Kidney (tissue), 14 donors: ENCODE data around the gene NENF. TPM values are rescaled to one million over a fixed set of nuclear protein-coding genes. Genes with fewer than 3 reads are reported as not detected.

Experiments used
- DNase-seq, 5 donors: peaks; one replicate each; pipeline ENCODE4 v3.0.0-alpha.2; 2013 to 2020
- FAIRE-seq: peaks from 2 replicates; lab custom pipeline; 2012; peaks lifted over from hg19 to GRCh38; lab: Jason Lieb, UNC
- H3K27ac ChIP-seq, 2 donors: one replicate each; pipeline ENCODE4 v1.7.0; 2013; ENCODE audit warnings: low read depth in 2 of 2, low read length in 2 of 2, inconsistent platforms in 1 of 2
- H3K27me3 ChIP-seq: one replicate; pipeline ENCODE4 v1.7.1; 2013; ENCODE audit warnings: low read length, inconsistent platforms; ENCODE audit not compliant: control insufficient read depth, insufficient read depth
- H3K36me3 ChIP-seq, 3 donors: one replicate each; pipeline versions ENCODE4 v1.7.0 to v1.7.1; 2013; ENCODE audit warnings: low read length in 3 of 3, control low read depth in 1 of 3, inconsistent platforms in 1 of 3; ENCODE audit not compliant: insufficient read depth in 3 of 3, control insufficient read depth in 2 of 3
- H3K4me1 ChIP-seq, 3 donors: one replicate each; pipeline versions ENCODE4 v1.7.0 to v1.7.1; 2013; ENCODE audit warnings: low read length in 3 of 3, inconsistent platforms in 1 of 3, low read depth in 1 of 3; ENCODE audit not compliant: control insufficient read depth in 2 of 3, insufficient read depth in 2 of 3
- H3K4me3 ChIP-seq, 3 donors: one replicate each; pipeline versions ENCODE4 v1.7.0 to v1.8.1; 2013; ENCODE audit warnings: low read length in 3 of 3, control low read depth in 1 of 3, inconsistent platforms in 1 of 3
- H3K9ac ChIP-seq, 3 donors: one replicate each; pipeline versions ENCODE4 v1.7.0 to v1.7.1; 2013; ENCODE audit warnings: low read length in 3 of 3, control low read depth in 1 of 3, inconsistent platforms in 1 of 3
- H3K9me3 ChIP-seq, 3 donors: one replicate each; pipeline versions ENCODE4 v1.7.0 to v1.7.1; 2013; ENCODE audit warnings: low read length in 3 of 3, control low read depth in 1 of 3, inconsistent platforms in 1 of 3; ENCODE audit not compliant: control insufficient read depth in 2 of 3, insufficient read depth in 1 of 3
- CTCF ChIP-seq: IDR thresholded peaks from 3 replicates; pipeline ENCODE4 v1.5.1; 2012; ENCODE audit warnings: mild to moderate bottlenecking, moderate library complexity, borderline replicate concordance; ENCODE audit not compliant: insufficient read depth; ENCODE audit errors: extremely low read depth
- intact Hi-C: fragments of 100-400 bp; cut with DNase I; formaldehyde crosslinking; loops from one replicate; pipeline ENCODE4 v1.11.1; 2022
- polyA plus RNA-seq: library from polyadenylated mRNA; stranded (reverse); fragments of 350-450 nt; fragmentation: Illumina TruSeq; extraction: RNeasy Lipid Tissue Mini Kit (QIAGEN cat#74804); gene quantifications from one replicate; pipeline ENCODE4 v1.2.3, GENCODE V29; 2014; ENCODE audit warnings: low read depth, low replicate concordance; ENCODE audit not compliant: insufficient read depth
- total RNA-seq: library from RNA; stranded (reverse); fragmentation: NEBNext Ultra II Directional; extraction: Animal tissue kit (Norgen Biotek cat#: 25700); gene quantifications from one replicate; pipeline ENCODE4 v1.2.1, GENCODE V29; 2021
- donor health status: control.
- donor health status: control.
- donor health status: control.
- donor health status: control.
- donor health status: control.
- donor health status: DM: yes; HTN: yes; CAD: no.
- donor health status: Normal renal cell carcinoma (clear cell type).

Gene NENF
- total and polyA plus RNA-seq, 2 donors from 2014 or later = 63.0 to 210 TPM

- Histone ChIP-seq H3K36me3 (no peaks in the 10 kb centered on the region), H3K27ac (no peak overlapping the region), H3K4me1 (peaks cover 0 to 4% (median 0%) of the 10 kb centered on the region in 3 donors), H3K9ac (no peak overlapping the region), H3K9me3 (no peaks in the 10 kb centered on the region), H3K27me3 (no peaks in the 10 kb centered on the region), H3K4me3 (no peak overlapping the region)
- peak; percentile 25 for FAIRE-seq
- intact Hi-C loops = no loop called here
- peak; percentile 84 for TF ChIP-seq CTCF
- DNase-seq = peak; percentile 87 to 94 (median 88)
These were observed 44.4 kb downstream of the NENF start for GRCh38 chr1:212477014-212477679.

GRCh38 chr1:212477680-212478466 is 45.2 kb downstream of the NENF start:
- DNase-seq = peak in 1 of 5 donors; percentile 12

GRCh38 chr1:212478467-212479025 is 45.8 kb downstream of the NENF start:
- Histone ChIP-seq H3K27me3 (no peaks in the 10 kb centered on the region), H3K4me3 (no peak overlapping the region), H3K4me1 (peaks cover 0 to 8% (median 4%) of the 10 kb centered on the region in 3 donors), H3K9ac (no peak overlapping the region), H3K27ac (no peak overlapping the region), H3K9me3 (no peaks in the 10 kb centered on the region), H3K36me3 (no peaks in the 10 kb centered on the region)
- FAIRE-seq (no peak), DNase-seq (peak in 1 of 5 donors; percentile 21)
- intact Hi-C loops = no loop called here
- no peak for TF ChIP-seq CTCF

More at GRCh38 chr1:212477680-212478466, 45.2 kb downstream of the NENF start:
- Histone ChIP-seq H3K36me3 (no peaks in the 10 kb centered on the region), H3K27ac (no peak overlapping the region), H3K9ac (no peak overlapping the region), H3K9me3 (no peaks in the 10 kb centered on the region), H3K4me3 (no peak overlapping the region), H3K4me1 (peaks cover 0 to 5% (median 4%) of the 10 kb centered on the region in 3 donors), H3K27me3 (no peaks in the 10 kb centered on the region)
- intact Hi-C loops = no loop called here
- FAIRE-seq = no peak
- no peak for TF ChIP-seq CTCF
